Karpas-422 (cell line): Measurements from ENCODE around the gene AMER3. TPM values are rescaled to one million over a fixed set of nuclear protein-coding genes. Genes with fewer than 3 reads are reported as not detected.

Experiments
- DNase-seq: peaks from one replicate; pipeline ENCODE4 v3.0.0-alpha.2; 2015
- H2AFZ ChIP-seq: fragments of 200-600 bp; sonication (generic); 2 replicates; pipeline ENCODE4 v1.6.1; 2014; ENCODE audit warnings: antibody characterized with exemption, low read length, mixed read lengths
- H3K27ac ChIP-seq: fragments of 200-600 bp; sonication (generic); 2 replicates; pipeline ENCODE4 v1.5.1; 2014; ENCODE audit warnings: mild to moderate bottlenecking, low read length, moderate library complexity
- H3K27me3 ChIP-seq: fragments of 200-600 bp; sonication (generic); 2 replicates; pipeline ENCODE4 v1.6.1; 2014; ENCODE audit warnings: low read length, mixed read lengths
- H3K36me3 ChIP-seq: fragments of 200-600 bp; sonication (generic); 2 replicates; pipeline ENCODE4 v1.6.1; 2014; ENCODE audit warnings: low read length, mixed read lengths; ENCODE audit not compliant: insufficient read depth
- H3K4me1 ChIP-seq: fragments of 200-600 bp; sonication (generic); 2 replicates; pipeline ENCODE4 v1.6.1; 2014; ENCODE audit warnings: mild to moderate bottlenecking, low read length, mixed read lengths
- H3K4me2 ChIP-seq: fragments of 200-600 bp; sonication (generic); 2 replicates; pipeline ENCODE4 v1.6.1; 2014; ENCODE audit warnings: low read length, low read depth, mild to moderate bottlenecking; ENCODE audit not compliant: poor library complexity, severe bottlenecking
- H3K4me3 ChIP-seq: fragments of 200-600 bp; sonication (generic); 2 replicates; pipeline ENCODE4 v1.5.1; 2014; ENCODE audit warnings: mild to moderate bottlenecking, antibody characterized with exemption, low read length, mixed read lengths
- H3K79me2 ChIP-seq: fragments of 200-600 bp; sonication (generic); 2 replicates; pipeline ENCODE4 v1.6.1; 2014; ENCODE audit warnings: mild to moderate bottlenecking, low read length, mixed read lengths
- H3K9ac ChIP-seq: fragments of 200-600 bp; sonication (generic); 2 replicates; pipeline ENCODE4 v1.6.0; 2014; ENCODE audit warnings: low read length
- H3K9me2 ChIP-seq: fragments of 200-600 bp; sonication (generic), shearing (Covaris generic); replicated peaks from 2 replicates; pipeline ENCODE4 v1.6.0; 2014; ENCODE audit warnings: mild to moderate bottlenecking, low read length, moderate library complexity; ENCODE audit not compliant: insufficient read depth
- H3K9me3 ChIP-seq: fragments of 300-700, 200-600 bp; sonication (generic); 2 replicates; pipeline ENCODE4 v1.6.1; 2014; ENCODE audit warnings: low read length, mixed read lengths
- H4K20me1 ChIP-seq: fragments of 200-600 bp; sonication (generic); 2 replicates; pipeline ENCODE4 v1.6.1; 2014; ENCODE audit warnings: mild to moderate bottlenecking, antibody characterized with exemption, low read length, low read depth; ENCODE audit not compliant: insufficient read depth
- total RNA-seq: library from RNA; depleted of rRNA; stranded (reverse); fragments of >200 nt; shearing (Covaris generic); gene quantifications from 2 replicates; pipeline ENCODE4 v1.2.3, GENCODE V29; 2014; ENCODE audit warnings: low replicate concordance

The AMER3 gene
- total RNA-seq, 1 experiment from 2014 or later: not detected

DNA sequence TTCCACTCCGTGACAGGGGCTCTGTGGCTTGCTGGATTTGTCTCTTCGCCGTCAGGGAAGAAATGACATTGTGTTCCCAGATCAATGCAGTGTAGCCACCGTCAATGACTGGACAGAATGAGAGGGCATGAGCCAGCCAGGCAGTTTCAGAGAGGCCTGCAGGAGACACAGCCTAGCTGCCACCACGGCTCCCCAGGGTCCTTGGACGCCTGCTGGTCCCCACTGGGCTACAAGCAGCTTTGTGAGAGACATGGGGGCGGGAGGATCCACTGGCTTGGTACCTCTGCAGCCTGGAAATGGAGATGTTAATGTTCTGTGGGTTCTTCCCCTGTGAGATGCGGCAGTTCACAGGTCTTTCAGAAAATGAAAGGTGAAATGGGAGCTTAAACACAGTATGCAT, 12.1 kb upstream of the AMER3 start:
- Histone ChIP-seq H3K9me3 (no peaks in the 10 kb centered on the region), H3K27me3 (no peaks in the 10 kb centered on the region), H3K4me2 (no peak overlapping the region), H3K27ac (no peak overlapping the region), H3K79me2 (no peaks in the 10 kb centered on the region), H3K9ac (no peak overlapping the region), H2AFZ (no peak overlapping the region), H3K4me1 (no peaks in the 10 kb centered on the region), H3K4me3 (no peak overlapping the region), H3K9me2 (no peaks in the 10 kb centered on the region), H4K20me1 (no peaks in the 10 kb centered on the region), H3K36me3 (no peaks in the 10 kb centered on the region)
- DNase-seq: no peak

DNA sequence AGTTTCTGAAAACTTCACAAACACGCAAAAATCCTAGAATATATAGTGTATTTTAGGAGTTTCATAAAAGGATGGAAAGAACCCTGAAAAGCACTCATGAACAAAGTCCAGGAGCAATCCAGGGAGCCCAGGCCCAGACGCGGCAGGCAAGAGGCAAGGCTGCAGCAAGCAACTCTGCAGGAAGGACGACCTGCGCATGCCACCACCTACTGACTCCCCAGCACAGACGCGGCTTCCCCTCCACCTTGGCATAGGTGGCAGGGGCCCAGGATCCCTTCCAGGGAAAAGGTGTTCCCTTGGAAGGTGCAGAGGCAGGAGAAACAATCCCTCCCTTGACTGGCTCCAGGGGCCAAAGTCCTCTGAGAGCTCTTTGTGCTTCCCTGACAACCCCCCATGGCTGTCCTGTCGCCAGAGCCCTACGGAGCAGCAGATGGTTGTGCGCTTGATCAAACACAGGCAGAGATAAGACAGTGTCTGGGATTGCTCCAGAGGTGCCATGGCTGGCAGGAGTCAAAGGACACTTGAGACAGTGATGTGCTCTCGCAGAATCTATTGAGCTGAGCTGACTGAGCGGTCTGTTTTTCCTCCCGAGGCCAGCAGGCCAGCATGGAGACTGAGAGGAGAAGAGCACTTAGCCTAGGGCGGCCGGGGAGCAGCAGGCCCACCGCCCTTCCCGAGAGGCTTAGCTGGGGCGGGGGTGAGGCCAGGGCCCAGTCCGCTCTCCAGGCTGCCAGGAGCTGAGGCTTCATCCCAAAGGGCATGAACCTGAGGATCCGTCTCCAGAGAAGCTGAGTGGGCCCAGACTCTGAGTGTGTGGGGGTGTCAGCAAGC, 10.8 kb upstream of the AMER3 start:
- H3K9ac ChIP-seq: no peak overlapping the region
- H3K9me3 ChIP-seq: no peaks in the 10 kb centered on the region
- H3K4me2 ChIP-seq: no peak overlapping the region
- H3K27me3 ChIP-seq: no peaks in the 10 kb centered on the region
- no peaks in the 10 kb centered on the region for H3K36me3 ChIP-seq
- H4K20me1 ChIP-seq: no peaks in the 10 kb centered on the region
- no peak overlapping the region for H2AFZ ChIP-seq
- no peaks in the 10 kb centered on the region for H3K4me1 ChIP-seq
- no peak overlapping the region for H3K27ac ChIP-seq
- no peaks in the 10 kb centered on the region for H3K79me2 ChIP-seq
- H3K9me2 ChIP-seq: no peaks in the 10 kb centered on the region
- no peak overlapping the region for H3K4me3 ChIP-seq
- no peak for DNase-seq

DNA sequence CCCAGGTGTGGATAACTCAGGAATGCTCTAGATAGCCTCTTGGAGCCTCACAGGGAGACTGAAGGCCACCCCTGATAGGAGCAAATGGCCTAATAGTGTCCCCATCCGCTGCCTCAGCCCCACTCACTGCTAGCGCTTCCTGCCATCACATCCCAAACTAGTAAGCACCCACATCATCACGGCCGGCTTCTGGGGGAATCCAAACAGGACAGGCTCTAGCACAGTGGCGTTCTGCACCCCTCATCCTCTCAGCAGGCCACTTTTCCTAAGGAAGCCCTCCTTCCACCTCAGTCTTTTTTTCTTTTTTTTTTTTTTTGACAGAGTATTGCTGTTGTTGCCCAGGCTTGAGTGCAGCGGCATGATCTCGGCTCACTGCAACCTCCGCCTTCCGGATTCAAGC, 6.3 kb upstream of the AMER3 start:
- Histone ChIP-seq H3K27ac (no peak overlapping the region), H3K4me1 (no peaks in the 10 kb centered on the region), H3K27me3 (no peaks in the 10 kb centered on the region), H3K79me2 (no peaks in the 10 kb centered on the region), H2AFZ (no peak overlapping the region), H3K9me2 (no peaks in the 10 kb centered on the region), H4K20me1 (no peaks in the 10 kb centered on the region), H3K36me3 (no peaks in the 10 kb centered on the region), H3K9me3 (no peaks in the 10 kb centered on the region), H3K4me2 (no peak overlapping the region), H3K4me3 (no peak overlapping the region), H3K9ac (no peak overlapping the region)
- no peak for DNase-seq

DNA sequence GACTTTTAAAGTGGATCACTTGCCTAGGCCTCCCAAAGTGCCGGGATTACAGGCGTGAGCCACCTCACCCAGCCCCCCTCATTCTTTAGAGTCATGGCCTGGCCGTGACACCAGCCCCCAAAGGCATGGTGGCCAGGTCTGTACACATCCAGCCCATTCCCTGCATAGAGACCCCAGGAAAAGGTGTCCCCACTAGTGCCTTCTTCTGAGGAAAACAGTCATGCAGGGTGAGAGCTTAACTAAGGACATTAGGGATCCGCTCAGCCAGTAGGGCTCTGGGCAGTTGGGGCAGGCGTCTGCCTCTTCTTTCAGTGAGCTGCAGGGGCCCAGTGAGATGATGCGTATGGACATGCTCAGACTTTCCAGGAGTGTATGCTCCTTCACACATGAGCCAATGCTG, 5.7 kb upstream of the AMER3 start:
- Histone ChIP-seq H3K79me2 (no peaks in the 10 kb centered on the region), H3K27ac (no peak overlapping the region), H3K27me3 (no peaks in the 10 kb centered on the region), H3K9ac (no peak overlapping the region), H3K9me2 (no peaks in the 10 kb centered on the region), H3K4me1 (no peaks in the 10 kb centered on the region), H3K4me2 (no peak overlapping the region), H3K9me3 (no peaks in the 10 kb centered on the region), H4K20me1 (no peaks in the 10 kb centered on the region), H3K36me3 (no peaks in the 10 kb centered on the region), H2AFZ (no peak overlapping the region), H3K4me3 (no peak overlapping the region)
- DNase-seq: no peak

- no peak overlapping the region for H3K27ac ChIP-seq
- H3K27me3 ChIP-seq: no peaks in the 10 kb centered on the region
- H3K9ac ChIP-seq: no peak overlapping the region
- no peaks in the 10 kb centered on the region for H3K9me2 ChIP-seq
- no peak overlapping the region for H2AFZ ChIP-seq
- DNase-seq: no peak
- no peaks in the 10 kb centered on the region for H4K20me1 ChIP-seq
- H3K4me2 ChIP-seq: no peak overlapping the region
- no peaks in the 10 kb centered on the region for H3K79me2 ChIP-seq
- no peak overlapping the region for H3K4me3 ChIP-seq
- no peaks in the 10 kb centered on the region for H3K9me3 ChIP-seq
- no peaks in the 10 kb centered on the region for H3K36me3 ChIP-seq
- H3K4me1 ChIP-seq: no peaks in the 10 kb centered on the region
Observed at GRCh38 chr2:130754811-130755210, 529 bp upstream of the AMER3 start.

DNA sequence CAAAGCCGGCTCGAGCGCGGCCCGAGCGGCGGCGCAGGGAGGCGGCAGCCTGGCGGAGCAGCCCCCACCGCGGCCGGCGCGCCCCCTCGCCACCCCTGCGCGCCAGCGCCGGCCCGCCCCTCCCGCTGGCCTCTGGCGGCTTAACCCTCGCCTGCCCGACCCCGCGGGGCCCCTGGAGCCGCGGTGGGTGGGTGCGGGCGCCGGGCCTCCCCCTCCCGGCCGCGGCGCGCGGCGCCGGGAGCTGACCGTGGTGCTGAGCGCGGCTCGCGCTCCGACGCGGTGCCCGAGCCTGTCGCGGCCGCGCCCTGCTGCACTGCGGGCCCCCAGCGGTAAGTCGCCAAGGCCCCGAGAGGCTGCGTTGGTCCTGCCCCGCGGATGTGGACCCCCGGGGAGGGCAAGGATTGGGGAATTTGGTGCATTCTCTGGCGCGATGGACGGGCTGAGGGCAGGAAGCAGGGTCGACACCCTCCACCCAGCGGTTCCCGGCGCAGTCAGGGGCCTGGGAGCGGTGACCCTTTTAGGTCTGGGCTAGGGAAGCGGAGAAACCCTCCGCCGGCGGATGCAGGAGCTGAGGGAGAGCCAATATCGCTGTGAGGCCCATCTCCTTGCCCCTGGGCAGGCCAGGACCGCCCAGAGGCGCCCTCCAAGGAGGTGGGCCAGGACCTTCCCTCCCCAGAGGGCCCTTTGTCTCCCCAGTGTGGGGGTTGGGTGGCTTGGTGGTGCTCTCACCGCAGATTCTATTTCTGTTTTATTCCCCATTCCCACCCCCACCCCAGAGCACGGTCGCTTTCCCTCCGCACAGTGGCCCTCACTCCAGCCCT, 923 bp downstream of the AMER3 start:
- Histone ChIP-seq H3K9me3 (no peaks in the 10 kb centered on the region), H3K79me2 (no peaks in the 10 kb centered on the region), H3K36me3 (no peaks in the 10 kb centered on the region), H4K20me1 (no peaks in the 10 kb centered on the region), H3K4me2 (no peak overlapping the region), H2AFZ (no peak overlapping the region), H3K9ac (no peak overlapping the region), H3K4me1 (no peaks in the 10 kb centered on the region), H3K9me2 (no peaks in the 10 kb centered on the region), H3K27me3 (no peaks in the 10 kb centered on the region), H3K27ac (no peak overlapping the region), H3K4me3 (no peak overlapping the region)
- no peak for DNase-seq

- Histone ChIP-seq H3K27me3 (no peaks in the 10 kb centered on the region), H2AFZ (no peak overlapping the region), H3K4me1 (no peaks in the 10 kb centered on the region), H4K20me1 (no peaks in the 10 kb centered on the region), H3K4me3 (no peak overlapping the region), H3K9me2 (no peaks in the 10 kb centered on the region), H3K4me2 (no peak overlapping the region), H3K79me2 (no peaks in the 10 kb centered on the region), H3K9me3 (no peaks in the 10 kb centered on the region), H3K9ac (no peak overlapping the region), H3K36me3 (no peaks in the 10 kb centered on the region), H3K27ac (no peak overlapping the region)
- DNase-seq: no peak
Observed at GRCh38 chr2:130756874-130757668, 1.7 kb downstream of the AMER3 start.
